Measurements from ENCODE around the gene ACADVL. TPM values are rescaled to one million over a fixed set of nuclear protein-coding genes. Genes with fewer than 3 reads are reported as not detected.
"Not testable (repeated sequence)": the region's sequence is repeated elsewhere in the genome, so short reads cannot be mapped to it uniquely, and the experiment has no call there.

The ACADVL gene
- total RNA-seq (2021; ENCODE audit: unreplicated experiment) (305 TPM), Bru-seq, nascent RNA (percentile 75 among the genes with signal in this experiment), BruChase-seq, experiment 1, labeled RNA remaining after a 2-hour chase (percentile 91 among the genes with signal in this experiment), BruChase-seq, experiment 2, labeled RNA remaining after a 6-hour chase (percentile 93 among the genes with signal in this experiment)
- 289 TPM for polyA plus RNA-seq (2012; ENCODE audit: insufficient read length)
- long read RNA-seq, transcript ACADVL-201 (19 exons, 2,352 nt), result minor isoform, 10 of 256 reads
- long read RNA-seq, transcript ACADVL-203 (20 exons, 2,323 nt), result major isoform, 91 of 256 reads
- long read RNA-seq, partial matches to known transcripts, result 71 of 256 reads
- long read RNA-seq, other reads (novel, unspliced or antisense), result 73 of 256 reads

- POLR2A ChIA-PET, result interaction anchor here (0.6 kb wide), 2 partner anchors 36 to 102 kb away, joined by 3 read pairs; no protein-coding TSS in a partner anchor
- in situ Hi-C loops (cut with HindIII; ENCODE audit: low pct_unique_long_range_greater_than_20kb, low sequenced_read_pairs) (no loop called here), intact Hi-C loops (cut with micrococcal nuclease; ENCODE audit: unreplicated experiment) (no loop called here)
- CTCF ChIA-PET, result interaction anchor here (0.6 to 1.2 kb wide), 3 partner anchors 77 to 174 kb away, joined by 3 to 4 read pairs (median 4); no protein-coding TSS in a partner anchor
- TF ChIP-seq TCF7L2 (IDR thresholded peaks at IDR 0.05; ENCODE audit: low read depth, low read length) (no peak), SIN3A (IDR thresholded peaks at IDR 0.05; ENCODE audit: borderline replicate concordance, insufficient read depth, low read depth, low read length) (peak; percentile 70; the same call in 1 of the 2 replicates)
- Histone ChIP-seq H3K36me3 (ENCODE audit: control insufficient read depth, insufficient read depth, low read length) (peaks cover 5% of the 10 kb centered on the region; the same call in 1 of the 2 replicates), H3K4me3 (ENCODE audit: low read depth in 2 of 2, low read length in 2 of 2) (peak within 1 kb of the TSS; percentile 73 to 78), H3K27me3 (ENCODE audit: control insufficient read depth, insufficient read depth, low read length) (no peaks in the 10 kb centered on the region), H3K4me1 (ENCODE audit: control insufficient read depth, insufficient read depth, low read length) (peaks cover 57% of the 10 kb centered on the region), H3K27ac (ENCODE audit: low read length) (peak within 1 kb of the TSS; percentile 95), H3K9me3 (ENCODE audit: control insufficient read depth, insufficient read depth, low read depth, low read length) (no peaks in the 10 kb centered on the region)
- DNase-seq (ENCODE audit: low read depth, low spot score), result no peak
- peak; percentile 73 for ATAC-seq
- BruUV-seq (replicated peaks), result no TSS peak
These were observed at the start of gene ACADVL, which contains the start of gene DLG4 for GRCh38 chr17:7219812-7220592. TSS of gene ACADVL (plus strand) at chr17:7219938. CDS start at chr17:7219985, 47 bp downstream. TSS of gene DLG4 (minus strand) at chr17:7219836.

GRCh38 chr17:7172522-7173191, 47.1 kb upstream of the ACADVL start:
- intact Hi-C loops (cut with micrococcal nuclease; ENCODE audit: unreplicated experiment); H3K4me3 ChIP-seq (ENCODE audit: low read depth in 2 of 2, low read length in 2 of 2); ATAC-seq; H3K27me3 ChIP-seq (ENCODE audit: control insufficient read depth, insufficient read depth, low read length); DNase-seq (ENCODE audit: low read depth, low spot score); H3K36me3 ChIP-seq (ENCODE audit: control insufficient read depth, insufficient read depth, low read length); H3K27ac ChIP-seq (ENCODE audit: low read length); in situ Hi-C loops (cut with HindIII; ENCODE audit: low pct_unique_long_range_greater_than_20kb, low sequenced_read_pairs); BruUV-seq (replicated peaks); H3K9me3 ChIP-seq (ENCODE audit: control insufficient read depth, insufficient read depth, low read depth, low read length); H3K4me1 ChIP-seq (ENCODE audit: control insufficient read depth, insufficient read depth, low read length); CTCF ChIA-PET: not testable (repeated sequence)
- POLR2A ChIA-PET, result interaction anchor here (0.6 kb wide), 1 partner anchor 61 kb away, joined by 9 read pairs; no protein-coding TSS in a partner anchor

- Histone ChIP-seq H3K4me1 (ENCODE audit: control insufficient read depth, insufficient read depth, low read length) (peaks cover 9% of the 10 kb centered on the region; the same call in 1 of the 2 replicates), H3K27me3 (ENCODE audit: control insufficient read depth, insufficient read depth, low read length) (no peaks in the 10 kb centered on the region), H3K9me3 (ENCODE audit: control insufficient read depth, insufficient read depth, low read depth, low read length) (no peaks in the 10 kb centered on the region), H3K36me3 (ENCODE audit: control insufficient read depth, insufficient read depth, low read length) (no peaks in the 10 kb centered on the region), H3K4me3 (ENCODE audit: low read depth in 2 of 2, low read length in 2 of 2) (no peak overlapping the region), H3K27ac (ENCODE audit: low read length) (no peak overlapping the region)
- no peak for TF ChIP-seq CTCF (IDR thresholded peaks at IDR 0.05)
- TF ChIP-seq TCF7L2 (IDR thresholded peaks at IDR 0.05; ENCODE audit: low read depth, low read length), result no peak
- TF ChIP-seq REST (IDR thresholded peaks at IDR 0.05; ENCODE audit: insufficient read depth in 1 of 2, low read depth in 2 of 2, low read length in 1 of 2), result no peak
- TF ChIP-seq SIN3A (IDR thresholded peaks at IDR 0.05; ENCODE audit: borderline replicate concordance, insufficient read depth, low read depth, low read length), result no peak
- no peak for TF ChIP-seq POLR2AphosphoS5 (IDR thresholded peaks at IDR 0.05; ENCODE audit: low read depth, low read length)
- POLR2A ChIA-PET, result interaction anchor here (0.6 kb wide), 1 partner anchor 61 kb away, joined by 5 read pairs; the partner anchor contains the start of gene DVL2
- in situ Hi-C loops (cut with HindIII; ENCODE audit: low pct_unique_long_range_greater_than_20kb, low sequenced_read_pairs) (no loop called here), intact Hi-C loops (cut with micrococcal nuclease; ENCODE audit: unreplicated experiment) (no loop called here)
- ATAC-seq, result no peak
- DNase-seq (ENCODE audit: low read depth, low spot score), result no peak
- BruUV-seq (replicated peaks), result no TSS peak
- CTCF ChIA-PET, result interaction anchor here (0.5 kb wide), 1 partner anchor 203 kb away, joined by 10 read pairs; no protein-coding TSS in a partner anchor
These were observed 45.8 kb upstream of the ACADVL start for GRCh38 chr17:7173687-7174602.
